H9 (cell line): ENCODE results near the gene ROCK2. TPM values are rescaled to one million over a fixed set of nuclear protein-coding genes. Genes with fewer than 3 reads are reported as not detected.
A peak's percentile ranks its signal among the peaks of the same experiment; 100 is the strongest.

ENCODE experiments used
- DNase-seq: peaks from one replicate; pipeline ENCODE4 v3.0.0-alpha.2; 2017
- H2AFZ ChIP-seq: one replicate; pipeline ENCODE4 v1.6.1; 2013; ENCODE audit warnings: mild to moderate bottlenecking, low read length, control low read depth, moderate library complexity
- H2AK5ac ChIP-seq: 2 replicates; pipeline ENCODE4 v1.6.1; 2013; ENCODE audit warnings: low read length, control low read depth, mixed read lengths; ENCODE audit not compliant: insufficient read length
- H2BK120ac ChIP-seq: one replicate; pipeline ENCODE4 v1.6.1; 2013; ENCODE audit warnings: low read depth, mild to moderate bottlenecking, low read length, control low read depth, inconsistent platforms; ENCODE audit not compliant: poor library complexity, severe bottlenecking
- H2BK12ac ChIP-seq: 2 replicates; pipeline ENCODE4 v1.6.1; 2013; ENCODE audit warnings: low read length, control low read depth, mixed read lengths, low read depth; ENCODE audit not compliant: insufficient read length
- H2BK15ac ChIP-seq: 2 replicates; pipeline ENCODE4 v1.6.1; 2013; ENCODE audit warnings: low read depth, low read length, control low read depth
- H2BK20ac ChIP-seq: one replicate; pipeline ENCODE4 v1.6.1; 2013; ENCODE audit warnings: low read depth, mild to moderate bottlenecking, low read length, control low read depth, inconsistent platforms; ENCODE audit not compliant: poor library complexity, severe bottlenecking
- H2BK5ac ChIP-seq: 2 replicates; pipeline ENCODE4 v1.6.1; 2013; ENCODE audit warnings: low read length, control low read depth, mixed read lengths; ENCODE audit not compliant: insufficient read length
- H3K14ac ChIP-seq: 2 replicates; pipeline ENCODE4 v1.6.1; 2013; ENCODE audit warnings: low read length, control low read depth; ENCODE audit not compliant: insufficient read depth
- H3K18ac ChIP-seq: 2 replicates; pipeline ENCODE4 v1.6.1; 2013; ENCODE audit warnings: low read depth, mild to moderate bottlenecking, mixed read lengths, low read length, control low read depth; ENCODE audit not compliant: insufficient read length
- H3K23ac ChIP-seq: 2 replicates; pipeline ENCODE4 v1.6.1; 2013; ENCODE audit warnings: low read length, control low read depth, mixed read lengths, low read depth; ENCODE audit not compliant: insufficient read length
- H3K23me2 ChIP-seq: 2 replicates; pipeline ENCODE4 v1.6.1; 2013; ENCODE audit warnings: low read depth, mild to moderate bottlenecking, mixed read lengths, low read length, control low read depth; ENCODE audit not compliant: insufficient read length, poor library complexity, severe bottlenecking
- H3K27ac ChIP-seq: 2 replicates; pipeline ENCODE4 v1.5.1; 2013; ENCODE audit warnings: low read length, control low read depth, mixed read lengths, low read depth; ENCODE audit not compliant: insufficient read length
- H3K27me3 ChIP-seq: 2 replicates; pipeline ENCODE4 v1.6.1; 2013; ENCODE audit warnings: low read length, control low read depth, inconsistent platforms; ENCODE audit not compliant: insufficient read depth
- H3K4ac ChIP-seq: 2 replicates; pipeline ENCODE4 v1.6.1; 2013; ENCODE audit warnings: low read depth, mild to moderate bottlenecking, control low read depth, inconsistent platforms, low read length, moderate library complexity
- H3K4me1 ChIP-seq: 2 replicates; pipeline ENCODE4 v1.6.1; 2013; ENCODE audit warnings: low read length, control low read depth, inconsistent platforms; ENCODE audit not compliant: insufficient read depth
- H3K4me2 ChIP-seq: 2 replicates; pipeline ENCODE4 v1.6.1; 2013; ENCODE audit warnings: low read length, control low read depth, mixed read lengths; ENCODE audit not compliant: insufficient read length, insufficient read depth
- H3K56ac ChIP-seq: 2 replicates; pipeline ENCODE4 v1.6.1; 2013; ENCODE audit warnings: low read depth, mild to moderate bottlenecking, mixed read lengths, low read length, control low read depth; ENCODE audit not compliant: insufficient read length
- H3K79me1 ChIP-seq: 2 replicates; pipeline ENCODE4 v1.6.1; 2013; ENCODE audit warnings: low read depth, mild to moderate bottlenecking, moderate library complexity, low read length, control low read depth, inconsistent platforms; ENCODE audit not compliant: insufficient read depth, poor library complexity, severe bottlenecking
- H3K79me2 ChIP-seq: 2 replicates; pipeline ENCODE4 v1.6.1; 2013; ENCODE audit warnings: low read length, control low read depth, inconsistent platforms; ENCODE audit not compliant: insufficient read depth
- H3K9ac ChIP-seq: 2 replicates; pipeline ENCODE4 v1.6.1; 2013; ENCODE audit warnings: low read length, control low read depth, mixed read lengths; ENCODE audit not compliant: insufficient read length; ENCODE audit errors: extremely low read depth
- H3K9me3 ChIP-seq: one replicate; pipeline ENCODE4 v1.6.1; 2013; ENCODE audit warnings: low read depth, low read length, inconsistent platforms; ENCODE audit not compliant: control insufficient read depth
- H3T11ph ChIP-seq: one replicate; pipeline ENCODE4 v1.6.1; 2013; ENCODE audit warnings: mild to moderate bottlenecking, low read length, control low read depth, inconsistent platforms
- H4K20me1 ChIP-seq: one replicate; pipeline ENCODE4 v1.6.1; 2013; ENCODE audit not compliant: control insufficient read depth, insufficient read length, insufficient read depth
- H4K5ac ChIP-seq: 2 replicates; pipeline ENCODE4 v1.6.1; 2013; ENCODE audit warnings: low read depth, mild to moderate bottlenecking, mixed read lengths, low read length, control low read depth; ENCODE audit not compliant: insufficient read length
- H4K8ac ChIP-seq: replicated peaks from 2 replicates; pipeline ENCODE4 v1.6.1; 2013; ENCODE audit warnings: low read length, control low read depth, mixed read lengths, low read depth; ENCODE audit not compliant: insufficient read length
- H4K91ac ChIP-seq: 2 replicates; pipeline ENCODE4 v1.6.1; 2013; ENCODE audit warnings: low read depth, mild to moderate bottlenecking, moderate library complexity, mixed read lengths, low read length, control low read depth; ENCODE audit not compliant: insufficient read length
- H3K27ac Mint-ChIP-seq, 3 experiments: 2 replicates in 2 of 3; 3 replicates in 1 of 3; pipeline ENCODE4 v1.8.0; 2020 to 2021; ENCODE audit warnings: mixed read lengths in 3 of 3, mild to moderate bottlenecking in 1 of 3, moderate library complexity in 1 of 3
- H3K27me3 Mint-ChIP-seq: 2 replicates; pipeline ENCODE4 v1.8.0; 2021; ENCODE audit warnings: low read depth, mild to moderate bottlenecking, moderate library complexity, mixed read lengths
- H3K36me3 Mint-ChIP-seq, 3 experiments: 2 replicates in 2 of 3; 3 replicates in 1 of 3; pipeline ENCODE4 v1.8.0; 2020 to 2021; ENCODE audit warnings: low read depth in 3 of 3, mixed read lengths in 3 of 3; ENCODE audit not compliant: insufficient read depth in 1 of 3
- H3K4me1 Mint-ChIP-seq, 2 experiments: 2 replicates each; pipeline ENCODE4 v1.8.0; 2020; ENCODE audit warnings: mixed read lengths in 2 of 2
- H3K4me3 Mint-ChIP-seq, 2 experiments: 2 replicates in 1 of 2; 3 replicates in 1 of 2; pipeline ENCODE4 v1.8.0; 2020 to 2021; ENCODE audit warnings: mild to moderate bottlenecking in 2 of 2, mixed read lengths in 2 of 2, moderate library complexity in 1 of 2
- H3K9me3 Mint-ChIP-seq, 2 experiments: 2 replicates in 1 of 2; 3 replicates in 1 of 2; pipeline ENCODE4 v1.8.0; 2020; ENCODE audit warnings: mild to moderate bottlenecking in 2 of 2, mixed read lengths in 2 of 2, moderate library complexity in 1 of 2
- CTCF ChIP-seq: fragments of 200-600 bp; sonication (generic); conservative IDR thresholded peaks from 3 replicates; pipeline ENCODE4 v1.8.0; 2021; ENCODE audit warnings: antibody characterized with exemption, mild to moderate bottlenecking
- WGBS: extraction: QIAGEN DNeasy Blood & Tissue Kit; methylation state at CpG from one replicate; pipeline ENCODE4 v1.1.7; 2013; ENCODE audit warnings: missing lambda C conversion rate, low lambda C conversion rate, mixed read lengths; ENCODE audit not compliant: insufficient read length; ENCODE audit errors: extremely low coverage; 5-methylcytosine and 5-hydroxymethylcytosine counted together
- total RNA-seq: library from RNA; stranded (reverse); gene quantifications from 2 replicates; pipeline ENCODE4 v1.2.1, GENCODE V29; 2021

The ROCK2 gene
- total RNA-seq, 1 experiment from 2014 or later = 33.2 TPM

- no peaks in the 10 kb centered on the region for H3K4me1 Mint-ChIP-seq
- Histone ChIP-seq H4K5ac (no peak overlapping the region), H3K27me3 (no peaks in the 10 kb centered on the region), H3K79me2 (no peaks in the 10 kb centered on the region), H4K20me1 (no peaks in the 10 kb centered on the region), H3K23ac (no peak overlapping the region), H4K8ac (no peak overlapping the region), H3T11ph (no peak overlapping the region), H3K14ac (no peak overlapping the region), H2AK5ac (no peak overlapping the region), H2BK12ac (no peak overlapping the region), H4K91ac (no peak overlapping the region), H3K4me2 (no peak overlapping the region), H3K4ac (no peak overlapping the region), H3K9ac (no peak overlapping the region), H3K23me2 (no peaks in the 10 kb centered on the region), H2AFZ (no peak overlapping the region), H2BK120ac (no peak overlapping the region), H3K9me3 (no peaks in the 10 kb centered on the region), H3K79me1 (no peaks in the 10 kb centered on the region), H2BK20ac (no peak overlapping the region), H2BK5ac (no peak overlapping the region), H3K27ac (no peak overlapping the region), H3K18ac (no peak overlapping the region), H3K56ac (no peak overlapping the region), H2BK15ac (no peak overlapping the region), H3K4me1 (no peaks in the 10 kb centered on the region)
- H3K36me3 Mint-ChIP-seq = peaks cover 26 to 81% (median 53%) of the 10 kb centered on the region in 3 experiments
- no peaks in the 10 kb centered on the region; a peak in 1 of 5 replicates for H3K9me3 Mint-ChIP-seq
- no peak for DNase-seq
- no peak for TF ChIP-seq CTCF
- H3K27me3 Mint-ChIP-seq = no peaks in the 10 kb centered on the region
- no CpG with 5 or more reads among the region's 4 CpGs for WGBS
- H3K4me3 Mint-ChIP-seq = no peak overlapping the region
- H3K27ac Mint-ChIP-seq = peak overlapping the region in 1 of 3 experiments; percentile 63; a peak in 1 of 7 replicates
These were observed 129.7 kb downstream of the ROCK2 start for GRCh38 chr2:11214770-11215169.
